HG02763 (cell line): Measurements from ENCODE around the gene ADCY7.

ENCODE experiments used
- ATAC-seq: cut with Tn5 transposase; IDR thresholded peaks from one replicate; pipeline ENCODE4 v1.9.1; 2021; ENCODE audit warnings: mild to moderate bottlenecking, moderate library complexity; ENCODE audit not compliant: unreplicated experiment

ADCY7 gene

DNA sequence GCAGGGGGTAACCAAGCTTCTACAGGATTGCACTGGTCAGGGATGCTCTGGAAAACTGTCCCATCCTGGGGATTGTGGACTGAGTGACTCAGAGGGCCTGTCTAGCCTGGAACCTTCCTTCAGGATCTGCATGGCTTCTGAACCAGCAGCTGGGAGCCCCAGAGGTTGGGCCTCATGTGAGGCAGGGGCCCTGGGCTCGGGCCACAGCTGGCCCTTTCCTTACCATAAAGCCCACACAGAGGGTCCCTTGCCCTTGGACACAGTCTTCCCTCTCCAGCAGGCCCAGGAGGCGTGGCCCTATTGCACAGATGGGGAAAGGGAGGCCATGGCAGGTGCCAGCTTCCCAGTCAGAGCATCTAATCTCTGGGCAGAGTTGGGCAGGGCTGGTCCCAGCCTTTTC is 30.5 kb downstream of the ADCY7 start:
- no peak for ATAC-seq

DNA sequence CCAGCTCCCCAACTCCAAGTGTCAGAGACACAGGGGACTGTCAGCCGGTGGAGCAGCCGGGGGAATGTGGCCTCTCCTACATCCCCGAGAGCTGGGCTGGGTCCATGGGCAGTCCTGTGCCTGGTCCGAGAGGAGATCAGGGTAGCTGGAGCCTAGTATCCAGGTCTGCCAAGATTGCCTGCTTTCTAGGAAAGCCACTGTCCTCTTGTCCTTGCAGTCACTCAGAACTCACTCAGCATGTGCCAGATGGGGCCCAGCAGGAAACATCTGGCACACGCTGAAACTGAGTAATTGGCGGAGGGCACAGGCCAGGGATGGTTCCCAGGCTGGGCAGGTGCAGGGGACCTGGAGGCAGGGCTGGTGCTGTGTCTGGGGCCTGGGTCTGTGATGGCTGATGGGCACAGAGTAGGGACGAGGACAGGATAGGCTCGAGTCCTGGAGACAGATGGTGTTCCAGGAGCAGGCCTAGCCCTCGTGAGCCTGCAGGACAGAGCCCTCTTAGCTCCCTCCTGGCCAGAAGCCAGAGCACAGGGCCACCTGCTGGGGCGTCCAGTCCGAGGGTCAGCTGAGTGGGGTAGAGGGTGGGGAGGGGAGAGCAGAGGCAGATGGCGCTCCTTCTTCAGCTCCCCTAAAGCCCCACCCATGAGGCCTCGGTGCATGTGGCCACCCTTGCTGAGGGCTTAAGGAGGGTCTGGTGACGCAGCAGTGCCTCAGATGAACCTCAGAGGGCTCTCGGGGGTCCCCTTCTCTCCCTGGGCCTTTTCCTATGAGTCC is 31.1 kb downstream of the ADCY7 start:
- ATAC-seq, result no peak

DNA sequence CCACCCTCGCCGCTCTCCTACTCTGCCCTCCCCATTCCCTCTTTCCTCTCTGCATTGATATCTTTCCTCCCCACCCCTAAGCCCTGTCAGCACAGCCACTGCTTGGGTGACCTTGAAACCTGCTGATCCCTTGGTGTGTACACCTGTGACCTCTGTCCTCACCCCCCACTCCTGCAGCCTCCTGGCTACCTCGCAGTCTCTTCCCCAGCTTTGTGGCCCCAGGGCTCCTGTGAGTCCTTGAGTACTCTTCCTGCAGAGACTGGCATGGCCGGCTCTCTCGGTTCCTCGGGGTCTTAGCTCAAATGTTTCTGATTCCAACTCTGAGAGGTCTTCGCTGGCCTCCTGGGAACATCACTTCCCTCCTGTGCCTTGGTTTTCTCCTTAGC is 31.7 kb downstream of the ADCY7 start:
- no peak for ATAC-seq

DNA sequence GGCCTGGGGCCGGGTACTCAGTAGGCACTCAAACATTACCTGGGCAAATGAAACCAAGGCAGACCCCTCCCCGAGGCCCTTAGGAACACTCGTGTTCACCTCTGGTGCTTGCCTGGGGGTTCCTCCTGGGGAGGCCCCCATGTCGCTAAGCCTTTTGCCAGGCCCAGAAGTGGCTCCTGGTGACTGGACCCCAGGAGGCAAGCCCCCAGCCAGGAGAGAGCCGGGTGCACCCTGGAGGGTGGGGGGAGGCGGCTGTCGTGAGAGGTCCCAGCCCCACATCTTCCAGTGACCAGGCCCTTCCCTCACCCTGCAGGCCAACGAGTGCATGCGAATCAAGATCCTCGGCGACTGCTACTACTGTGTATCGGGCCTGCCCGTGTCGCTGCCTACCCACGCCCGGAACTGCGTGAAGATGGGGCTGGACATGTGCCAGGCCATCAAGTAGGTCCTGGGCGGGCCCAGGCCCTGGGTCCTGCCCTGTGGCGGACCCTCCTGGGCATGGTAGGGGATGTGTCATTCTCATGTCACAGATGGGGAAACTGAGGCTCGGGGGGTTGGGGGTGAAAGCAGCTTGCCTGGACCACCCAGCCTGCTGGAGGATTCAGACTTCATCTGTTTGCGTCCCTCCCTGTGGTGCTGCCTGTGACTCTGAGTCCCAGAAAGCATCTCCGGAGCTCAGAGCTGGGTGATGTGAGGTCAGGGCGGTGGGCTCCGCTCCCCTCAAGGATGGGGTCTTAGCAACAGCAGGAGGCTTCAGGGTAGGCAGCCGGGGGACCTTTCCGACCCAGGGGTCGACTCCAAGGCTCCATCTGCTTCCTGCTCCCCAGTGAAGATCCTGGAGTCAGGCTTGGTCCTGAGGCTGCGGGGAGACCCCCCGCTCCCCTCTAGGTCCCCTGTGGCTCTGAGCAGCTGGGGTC is 32.5 kb downstream of the ADCY7 start:
- no peak for ATAC-seq

DNA sequence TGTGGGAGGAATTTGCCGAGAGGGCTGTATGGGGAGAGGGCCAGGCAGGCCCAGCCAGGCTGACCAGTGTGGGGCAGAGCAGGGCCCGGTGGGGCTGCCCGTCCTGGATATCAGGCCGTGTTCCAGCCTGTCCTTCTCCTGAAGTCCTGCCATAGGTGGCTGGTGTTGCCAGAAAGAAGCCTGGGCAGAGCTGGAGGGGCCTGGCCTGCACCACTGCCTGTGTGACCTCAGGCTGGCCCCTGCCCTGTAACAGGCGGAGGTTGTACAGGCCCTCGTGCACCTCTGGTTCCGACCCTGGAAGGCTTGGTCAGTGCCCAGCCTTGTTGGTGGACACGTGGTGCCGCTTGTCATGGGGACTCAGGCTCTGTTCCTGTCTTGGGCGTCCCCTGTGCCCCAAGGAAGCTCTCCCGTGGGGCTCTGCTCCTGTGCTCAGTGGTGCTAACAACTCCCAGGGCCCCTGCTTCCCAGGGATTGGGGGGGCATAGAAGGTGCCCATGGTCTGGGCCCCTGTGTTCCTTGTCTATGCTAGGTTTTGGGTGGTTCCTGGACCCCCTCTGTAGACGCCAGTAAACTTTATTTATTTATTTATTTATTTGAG is 33.3 kb downstream of the ADCY7 start:
- ATAC-seq, result no peak

DNA sequence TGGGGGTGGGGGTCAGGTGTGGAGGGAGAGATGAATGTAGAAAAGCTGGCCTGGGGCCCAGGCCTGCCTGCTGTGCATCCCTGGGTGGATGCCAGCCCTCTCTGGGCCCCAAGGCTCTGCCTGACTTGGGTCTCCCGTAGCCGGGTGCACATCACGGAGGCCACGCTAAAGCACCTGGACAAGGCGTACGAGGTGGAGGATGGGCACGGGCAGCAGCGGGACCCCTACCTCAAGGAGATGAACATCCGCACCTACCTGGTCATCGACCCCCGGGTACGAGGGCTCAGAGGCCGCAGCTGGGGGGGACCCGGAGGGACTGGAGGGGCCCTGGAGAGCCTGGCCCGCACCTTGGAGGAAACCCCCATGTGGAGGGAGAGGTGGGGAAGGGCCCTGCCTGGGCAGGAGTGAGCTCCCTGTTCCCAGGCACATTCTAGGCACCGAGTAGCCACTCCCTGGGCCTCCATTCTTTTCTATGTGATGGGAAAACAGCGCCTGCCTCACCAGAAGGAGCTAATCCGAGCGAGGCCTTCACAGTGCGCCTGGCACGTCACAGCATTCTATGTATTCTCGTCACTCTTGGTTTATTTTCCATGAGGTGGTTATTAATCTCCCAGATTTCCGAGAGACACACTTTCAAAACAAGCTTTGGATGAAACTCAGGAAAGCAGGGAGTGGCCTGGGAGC is 34.7 kb downstream of the ADCY7 start:
- no peak for ATAC-seq

DNA sequence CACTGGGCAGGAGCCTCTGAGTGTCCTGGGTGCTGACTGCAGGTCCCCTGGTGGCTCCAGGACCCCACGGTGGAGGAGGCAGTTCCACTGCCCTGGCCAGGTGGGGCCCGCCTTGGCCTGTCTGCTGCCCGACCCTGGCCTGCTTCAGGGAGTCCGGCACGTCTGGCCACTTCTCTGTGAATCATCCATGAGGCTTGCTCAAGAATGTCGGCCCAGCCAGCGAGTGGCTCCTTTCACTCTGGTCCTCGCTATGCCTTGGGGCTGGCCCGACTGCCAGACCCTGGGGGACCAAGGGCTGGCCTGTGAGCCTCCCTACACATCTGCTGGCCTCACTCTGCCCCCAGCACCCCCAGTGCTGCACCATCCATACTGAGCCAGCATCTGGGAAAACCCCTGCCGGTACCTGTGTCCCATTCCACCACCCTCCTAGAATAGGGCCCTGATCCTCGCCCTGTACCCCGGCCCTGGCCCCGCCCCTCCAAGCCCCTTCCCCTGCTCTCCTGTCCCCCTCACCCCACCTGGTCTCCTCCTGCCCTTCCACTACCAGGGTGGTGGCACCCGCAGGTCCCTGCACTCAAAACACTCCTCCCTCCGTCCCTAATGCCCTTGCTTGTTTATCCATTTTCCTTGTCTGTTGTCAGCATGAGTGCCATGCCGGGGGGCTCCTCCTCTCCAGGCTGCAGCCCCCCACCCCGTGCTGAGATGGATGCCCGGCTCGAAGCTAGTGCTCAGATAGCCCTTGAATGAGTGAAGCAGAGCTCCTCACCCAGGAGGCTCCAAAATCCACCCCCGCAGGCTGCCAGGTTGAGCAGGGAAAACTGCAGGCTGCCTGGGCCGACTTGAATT is 35.5 kb downstream of the ADCY7 start:
- ATAC-seq, result no peak

DNA sequence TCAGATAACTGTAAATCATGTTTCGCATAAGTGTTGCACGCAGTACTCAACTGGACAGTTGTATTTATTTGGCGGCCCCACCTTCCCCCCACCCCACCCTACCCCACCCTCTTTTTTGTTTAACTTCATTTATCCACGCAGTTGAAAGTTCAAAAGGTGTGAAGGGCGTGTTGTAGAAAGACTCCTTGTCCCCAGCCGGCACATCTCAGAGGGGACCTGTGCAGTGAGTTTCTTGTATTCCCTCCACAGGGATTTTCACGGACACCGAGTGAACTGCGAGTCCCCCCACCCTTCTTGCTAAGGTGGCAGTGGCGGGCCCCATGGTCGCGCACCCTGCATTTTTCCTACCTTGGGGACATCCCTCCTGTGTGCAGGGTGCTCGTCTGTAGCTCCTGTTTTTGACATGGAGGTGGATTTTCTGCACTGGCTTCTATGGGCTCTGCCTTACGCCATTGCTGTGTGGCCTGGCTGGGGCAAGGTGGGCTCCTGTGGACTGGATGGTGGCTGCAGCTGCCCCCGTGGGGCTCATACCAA is 36.2 kb downstream of the ADCY7 start:
- no peak for ATAC-seq

DNA sequence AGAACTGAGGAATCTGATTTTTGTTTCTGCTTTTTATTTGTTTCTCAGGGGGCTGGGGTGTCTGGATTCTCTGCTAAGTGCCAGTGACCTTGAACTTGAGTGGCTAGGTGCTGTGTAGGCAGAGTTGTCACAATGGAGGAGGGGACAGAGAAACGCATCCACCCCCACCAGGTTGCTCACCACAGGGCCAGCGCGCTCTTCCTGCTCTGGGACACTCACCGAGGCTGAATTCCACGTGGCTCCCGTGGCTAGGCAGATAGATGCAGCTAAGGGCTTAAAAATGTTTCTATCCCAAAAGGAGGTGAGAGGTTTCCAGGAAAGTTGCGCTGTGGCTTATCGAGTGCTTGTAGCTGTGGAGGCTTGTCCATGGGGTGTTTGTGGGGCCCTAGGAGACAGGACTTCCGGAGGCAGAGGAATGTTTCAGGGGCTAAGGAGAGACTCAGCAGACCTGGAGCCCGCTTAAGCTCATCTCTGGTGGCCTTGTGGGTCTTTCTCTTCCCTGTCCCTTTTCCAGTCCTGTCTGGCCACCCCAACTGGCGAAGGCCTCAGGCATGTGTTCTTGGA is 36.8 kb downstream of the ADCY7 start:
- ATAC-seq, result no peak

DNA sequence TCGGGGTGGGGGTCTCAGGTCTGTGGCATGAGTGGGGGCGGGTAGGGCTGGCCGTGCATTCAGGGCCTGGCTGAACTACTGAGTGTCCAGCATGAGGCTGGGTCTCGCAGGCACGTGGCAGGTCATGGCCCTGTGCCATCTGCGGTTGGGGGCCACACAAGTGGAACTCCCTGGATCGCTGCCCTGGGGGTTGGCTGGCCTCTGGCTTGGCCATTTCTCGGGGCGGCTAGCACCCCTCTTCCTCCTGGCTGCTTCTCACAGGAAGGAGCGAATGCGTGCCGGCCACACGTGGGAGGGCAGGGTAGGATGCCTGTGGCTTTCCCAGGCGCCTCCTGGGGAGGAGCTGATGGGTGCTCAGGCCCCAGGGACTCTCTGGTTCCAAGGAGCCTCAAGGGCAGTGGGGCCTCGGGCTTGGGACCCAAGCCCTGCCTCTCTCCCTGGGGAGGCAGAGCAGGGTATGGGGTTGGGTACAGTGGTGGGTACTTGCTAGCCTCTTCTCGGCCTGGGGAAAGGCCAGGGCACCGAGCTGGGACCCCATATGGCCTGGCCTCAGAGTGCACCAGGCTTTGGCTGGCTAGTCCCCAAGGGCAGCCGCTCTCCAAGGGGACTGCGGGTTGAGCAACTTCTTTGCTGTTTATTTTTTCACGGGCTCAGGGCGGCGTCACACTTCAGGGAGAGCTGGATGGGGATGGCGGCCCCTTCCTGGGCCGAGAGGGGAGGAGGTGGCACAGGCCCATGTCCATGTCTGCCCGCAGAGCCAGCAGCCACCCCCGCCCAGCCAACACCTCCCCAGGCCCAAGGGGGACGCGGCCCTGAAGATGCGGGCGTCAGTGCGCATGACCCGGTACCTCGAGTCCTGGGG is 37.5 kb downstream of the ADCY7 start:
- ATAC-seq, result no peak

DNA sequence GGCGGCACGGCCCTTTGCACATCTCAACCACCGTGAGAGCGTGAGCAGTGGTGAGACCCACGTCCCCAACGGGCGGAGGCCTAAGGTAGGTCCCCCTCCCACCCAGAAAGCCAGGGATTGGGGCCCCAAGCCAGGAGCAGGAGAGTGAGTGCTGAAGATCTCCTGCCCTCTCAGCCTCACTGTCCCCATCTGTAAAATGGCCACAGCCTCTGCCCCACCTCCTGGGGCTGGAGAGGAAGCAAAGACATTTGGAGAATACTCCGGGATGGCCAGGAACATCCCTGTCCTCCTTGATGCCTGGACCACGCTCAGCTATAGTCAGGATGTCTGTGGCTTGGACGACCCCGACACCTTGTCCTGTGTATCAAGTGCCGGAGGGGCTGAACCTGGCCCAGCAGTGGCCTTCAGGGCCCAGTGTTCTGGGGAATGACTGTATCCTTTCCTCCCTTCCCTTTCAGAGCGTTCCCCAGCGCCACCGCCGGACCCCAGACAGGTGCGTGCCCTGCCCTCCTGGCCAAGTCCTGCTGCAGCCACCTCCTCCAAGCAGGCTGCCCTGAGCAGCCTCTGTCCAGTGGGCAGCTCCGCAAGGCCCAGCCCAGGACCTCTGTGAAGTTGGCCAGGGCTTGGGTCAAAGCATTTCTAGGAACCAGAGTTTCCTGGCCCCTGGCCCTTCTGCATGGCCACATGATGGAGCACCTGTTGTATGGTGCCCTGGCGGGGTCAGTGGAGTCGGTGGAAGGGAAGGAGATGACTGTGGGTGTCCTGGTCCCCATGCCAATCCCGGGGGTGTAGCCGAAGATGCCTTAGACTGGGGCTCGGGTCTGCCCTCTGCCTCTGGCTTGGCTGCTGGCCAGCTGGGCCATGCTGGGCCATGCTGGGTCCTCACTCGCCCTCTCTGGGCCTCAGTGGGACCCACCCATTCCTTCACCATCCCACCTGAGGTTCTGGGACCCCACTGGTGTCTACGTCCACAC is 38.4 kb downstream of the ADCY7 start:
- ATAC-seq, result no peak

DNA sequence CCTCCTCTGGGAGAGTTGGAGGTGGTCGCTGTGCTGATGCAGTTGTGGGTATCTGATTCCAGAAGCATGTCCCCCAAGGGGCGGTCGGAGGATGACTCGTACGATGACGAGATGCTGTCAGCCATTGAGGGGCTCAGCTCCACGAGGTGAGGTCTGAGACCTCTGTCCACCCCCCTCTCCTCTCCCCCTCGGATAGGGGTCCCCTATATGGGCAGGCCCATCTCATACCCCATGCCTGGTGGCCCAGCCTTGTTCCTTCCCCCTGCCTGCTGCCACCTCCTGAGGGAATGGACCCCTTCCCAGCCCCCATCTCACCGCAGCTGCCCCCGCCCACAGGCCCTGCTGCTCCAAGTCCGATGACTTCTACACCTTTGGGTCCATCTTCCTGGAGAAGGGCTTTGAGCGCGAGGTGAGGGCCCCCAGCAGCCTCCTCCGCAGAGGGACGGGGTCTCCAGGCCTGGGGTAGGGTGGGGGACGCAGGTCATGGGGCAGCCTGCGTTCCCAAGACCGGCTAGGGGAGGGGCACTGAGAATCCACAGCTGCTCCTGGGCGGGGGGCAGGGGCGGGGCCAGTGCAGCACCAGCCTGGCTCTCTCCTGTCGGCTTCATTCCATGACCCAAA is 39.2 kb downstream of the ADCY7 start:
- no peak for ATAC-seq

DNA sequence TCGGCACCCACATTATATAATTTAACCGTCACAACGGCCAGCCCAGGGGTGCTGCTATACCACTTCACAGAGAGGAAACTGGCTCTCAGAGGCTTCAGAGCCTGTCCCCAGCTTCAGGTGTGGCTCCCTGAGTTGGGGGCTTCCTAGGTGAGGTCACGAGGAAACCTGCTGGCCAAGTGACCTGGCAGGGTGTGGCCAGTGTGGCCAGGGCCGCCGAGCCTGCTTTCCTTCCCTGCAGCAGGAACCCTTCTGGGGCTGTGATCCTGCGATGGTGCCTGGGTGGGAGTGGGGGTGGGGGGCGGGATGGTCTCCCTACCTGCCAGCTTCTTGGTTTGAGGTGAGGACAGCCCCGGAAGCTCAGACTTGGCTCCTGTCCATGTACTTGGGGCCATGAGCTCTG is 39.9 kb downstream of the ADCY7 start:
- ATAC-seq, result no peak

DNA sequence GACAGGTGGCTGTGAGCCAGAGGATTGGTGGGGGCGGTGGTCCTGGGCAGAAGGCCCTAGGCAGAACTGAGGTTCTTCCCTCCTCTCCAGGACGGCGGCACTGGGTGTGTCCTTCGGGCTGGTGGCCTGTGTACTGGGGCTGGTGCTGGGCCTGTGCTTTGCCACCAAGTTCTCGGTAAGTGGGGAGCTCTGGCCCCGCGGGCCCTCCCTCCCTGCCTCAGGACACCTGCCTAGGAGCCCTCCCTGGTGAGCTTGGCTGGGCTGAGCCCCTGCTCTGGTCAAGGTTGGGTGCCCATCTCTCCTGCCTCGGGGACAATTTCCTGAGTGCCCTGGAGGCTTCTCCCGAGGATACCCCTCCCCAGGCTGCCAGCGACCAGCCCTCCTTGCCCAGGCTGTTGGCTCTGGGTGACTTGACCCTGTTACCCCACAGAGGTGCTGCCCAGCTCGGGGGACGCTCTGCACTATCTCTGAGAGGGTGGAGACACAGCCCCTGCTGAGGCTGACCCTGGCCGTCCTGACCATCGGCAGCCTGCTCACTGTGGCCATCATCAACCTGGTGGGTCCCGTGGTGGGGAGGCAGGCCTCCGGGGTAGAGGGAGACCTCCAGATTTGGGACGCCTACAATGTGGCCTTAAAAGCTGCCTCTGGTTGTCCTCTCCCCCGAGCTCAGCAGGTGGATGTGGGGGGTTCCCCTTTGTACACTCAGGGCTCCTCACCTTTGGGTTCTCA is 42.0 kb downstream of the ADCY7 start:
- ATAC-seq, result no peak

DNA sequence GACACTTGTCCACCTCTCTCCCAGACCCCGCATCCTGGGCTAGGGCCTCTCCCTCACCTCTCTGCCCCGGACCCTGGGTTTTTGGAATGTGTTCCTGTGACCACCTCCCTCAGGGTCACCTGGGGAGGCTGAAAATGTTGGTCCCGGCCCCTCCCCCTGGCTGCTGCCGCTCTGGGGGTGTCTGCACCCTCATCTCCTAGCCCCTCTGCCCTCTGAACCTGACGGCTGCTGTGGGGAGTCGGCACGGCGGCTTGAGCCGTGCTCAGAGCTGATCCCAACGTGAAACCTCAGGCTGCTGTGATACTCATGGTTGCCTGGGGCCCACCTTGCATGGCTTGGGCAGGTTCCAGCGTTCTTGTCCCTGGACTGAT is 42.8 kb downstream of the ADCY7 start:
- no peak for ATAC-seq

DNA sequence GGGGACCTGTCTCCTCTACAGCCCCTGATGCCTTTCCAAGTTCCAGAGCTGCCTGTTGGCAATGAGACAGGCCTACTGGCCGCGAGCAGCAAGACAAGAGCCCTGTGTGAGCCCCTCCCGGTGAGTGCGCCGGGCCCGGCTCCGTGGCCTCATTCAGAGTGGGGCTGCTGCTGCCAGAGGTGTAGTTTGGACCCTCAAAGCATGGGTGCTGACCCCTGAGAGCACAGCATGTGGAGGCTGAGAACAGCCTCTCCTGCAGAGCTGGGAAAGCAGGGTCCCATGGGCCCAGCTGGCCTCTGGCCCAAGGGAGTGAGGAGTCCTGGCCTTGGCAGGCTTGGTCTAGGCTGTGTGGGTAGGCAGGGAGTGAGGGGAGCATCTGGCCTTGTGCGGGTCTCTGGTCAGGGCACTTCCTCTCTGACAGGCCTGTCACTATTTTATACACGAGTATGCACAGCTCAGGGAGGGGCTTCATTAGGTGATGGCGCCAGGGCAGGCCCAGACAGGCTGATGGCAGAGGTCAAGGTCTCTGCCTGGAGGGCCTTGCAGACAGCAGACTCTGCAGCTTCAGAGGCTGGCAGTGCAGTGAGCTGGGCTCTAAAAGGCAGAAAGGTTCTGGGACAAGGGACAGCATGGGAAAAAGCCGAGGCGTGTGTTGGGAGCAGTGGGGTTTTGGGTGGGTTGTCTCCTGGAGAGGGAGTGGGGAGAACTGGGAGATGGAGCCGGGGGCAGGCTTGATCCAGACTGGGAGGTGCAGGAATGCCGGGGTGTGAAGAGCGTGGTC is 43.4 kb downstream of the ADCY7 start:
- ATAC-seq, result no peak
